A673 (cell line): ENCODE results near the gene EMILIN2.

Experiments
- CTCF ChIP-seq: fragments of 300-800, 200-600 bp; sonication (generic); conservative IDR thresholded peaks from 2 replicates; pipeline ENCODE4 v1.5.1; 2017; ENCODE audit warnings: low read depth, mild to moderate bottlenecking, antibody characterized with exemption, low read length, moderate library complexity, mixed read lengths
- EZH2 ChIP-seq: fragments of 200-600 bp; sonication (generic); IDR thresholded peaks from 2 replicates; pipeline ENCODE4 v1.6.1; 2017; ENCODE audit warnings: borderline replicate concordance, low read depth, mild to moderate bottlenecking, mixed read lengths, antibody characterized with exemption, low read length; ENCODE audit not compliant: poor library complexity, severe bottlenecking

GRCh38 chr18:2881088-2881839, 34.5 kb downstream of the EMILIN2 start:
- TF ChIP-seq CTCF (no peak), EZH2 (no peak)
